Esophagus squamous epithelium (tissue), 5 donors: ENCODE results near the gene RFXAP. TPM values are rescaled to one million over a fixed set of nuclear protein-coding genes. Genes with fewer than 3 reads are reported as not detected.

Source experiments
- DNase-seq: peaks from one replicate; lab custom pipeline; 2025; lab: John Stamatoyannopoulos, UW
- H3K27ac ChIP-seq, 4 donors: fragments of 200-600 bp; sonication (generic); one replicate each; pipeline ENCODE4 v1.5.1; 2016 to 2019; ENCODE audit warnings: mild to moderate bottlenecking in 1 of 4
- H3K27me3 ChIP-seq, 4 donors: fragments of 200-600 bp; sonication (generic); 1 replicate in 3 of 4; 2 replicates in 1 of 4; pipeline versions ENCODE4 v1.5.1 to v1.6.0; 2017 to 2021; ENCODE audit warnings: antibody characterized with exemption in 1 of 4
- H3K36me3 ChIP-seq, 3 donors: fragments of 200-600 bp; sonication (generic); one replicate each; pipeline ENCODE4 v1.5.1; 2016 to 2019
- H3K4me1 ChIP-seq, 3 donors: fragments of 200-600 bp; sonication (generic); one replicate each; pipeline ENCODE4 v1.5.1; 2017 to 2019
- H3K4me3 ChIP-seq, 4 donors: fragments of 200-600 bp; sonication (generic); 1 replicate in 3 of 4; 2 replicates in 1 of 4; pipeline ENCODE4 v1.5.1; 2016 to 2019; ENCODE audit warnings: mild to moderate bottlenecking in 2 of 4, moderate library complexity in 1 of 4
- H3K9me3 ChIP-seq, 3 donors: fragments of 200-600 bp; sonication (generic); one replicate each; pipeline ENCODE4 v1.5.1; 2016 to 2019
- POLR2A ChIP-seq, 4 donors: fragments of 450-650 bp; IDR thresholded peaks; one replicate each; pipeline ENCODE4 v1.6.1; 2017; ENCODE audit warnings: antibody characterized with exemption in 4 of 4, mild to moderate bottlenecking in 4 of 4, moderate library complexity in 3 of 4
- WGBS, 2 donors: methylation state at CpG; one replicate each; pipeline ENCODE4 v1.1.5; 2018; 5-methylcytosine and 5-hydroxymethylcytosine counted together
- intact Hi-C: fragments of 100-400 bp; cut with DNase I; formaldehyde crosslinking; loops from one replicate; pipeline ENCODE4 v1.15.0; 2022
- total RNA-seq, 4 donors: library from RNA; depleted of rRNA; stranded (reverse); fragments of >200 nt; gene quantifications; one replicate each; pipeline ENCODE4 v1.1.0, GENCODE V29; 2016
- TF ChIP-seq, protein P1 (sequence below), 6 experiments: fragments of 450-650 bp in 4 of 6; fragments of 200-600 bp in 2 of 6; sonication (generic) in 2 of 6; IDR thresholded peaks; one replicate each; pipeline ENCODE4 v1.5.1; 2016 to 2019; ENCODE audit warnings: antibody characterized with exemption in 6 of 6, mild to moderate bottlenecking in 4 of 6, moderate library complexity in 4 of 6
- donor health status: DM: yes; HTN: yes; CAD: no.

RFXAP gene
- total RNA-seq, 4 donors from 2014 or later = 0.97 to 3.8 (median 1.7) TPM

DNA sequence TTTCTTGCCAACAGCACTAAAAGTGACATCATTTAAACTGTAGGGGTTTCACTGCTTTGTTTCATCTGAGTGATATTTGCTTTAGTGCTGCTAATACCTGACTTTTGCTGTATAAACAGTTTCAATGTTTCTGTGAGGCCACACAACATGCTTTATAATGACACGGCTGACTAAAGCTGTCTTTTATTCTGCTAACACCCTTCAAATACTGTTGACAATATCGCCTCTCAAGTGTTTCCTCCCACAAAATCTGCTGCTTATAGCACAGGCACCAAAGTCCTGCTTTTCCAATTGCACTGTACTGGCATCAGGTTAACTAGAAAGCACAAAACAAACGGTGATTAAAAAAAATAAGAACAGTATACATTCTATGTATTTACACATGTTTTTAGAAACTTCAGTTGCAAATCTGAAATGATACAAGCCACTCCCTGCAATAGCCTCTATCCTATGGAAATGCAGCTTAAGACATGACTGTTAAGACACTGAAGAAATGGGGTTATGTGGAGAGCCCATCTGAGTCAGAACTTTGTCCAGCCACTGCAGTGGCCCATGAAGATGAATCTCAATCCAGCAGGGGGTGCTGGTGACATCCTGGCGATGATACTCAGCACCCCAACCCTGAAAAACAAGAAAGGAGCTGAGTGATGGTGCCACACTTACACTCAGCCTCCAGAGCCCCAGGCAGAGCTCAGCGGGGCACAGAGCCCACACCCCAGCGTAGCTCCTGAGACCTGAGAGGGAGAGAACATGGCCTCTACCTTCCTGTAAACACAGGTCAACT lies 29.4 kb downstream of the RFXAP start:
- Histone ChIP-seq H3K4me3 (no peak overlapping the region), H3K36me3 (peaks cover 0 to 9% (median 0%) of the 10 kb centered on the region in 3 donors), H3K9me3 (no peaks in the 10 kb centered on the region), H3K27ac (no peak overlapping the region), H3K4me1 (peaks cover 0 to 23% (median 0%) of the 10 kb centered on the region in 3 donors), H3K27me3 (no peaks in the 10 kb centered on the region)
- TF ChIP-seq, protein P1, sequence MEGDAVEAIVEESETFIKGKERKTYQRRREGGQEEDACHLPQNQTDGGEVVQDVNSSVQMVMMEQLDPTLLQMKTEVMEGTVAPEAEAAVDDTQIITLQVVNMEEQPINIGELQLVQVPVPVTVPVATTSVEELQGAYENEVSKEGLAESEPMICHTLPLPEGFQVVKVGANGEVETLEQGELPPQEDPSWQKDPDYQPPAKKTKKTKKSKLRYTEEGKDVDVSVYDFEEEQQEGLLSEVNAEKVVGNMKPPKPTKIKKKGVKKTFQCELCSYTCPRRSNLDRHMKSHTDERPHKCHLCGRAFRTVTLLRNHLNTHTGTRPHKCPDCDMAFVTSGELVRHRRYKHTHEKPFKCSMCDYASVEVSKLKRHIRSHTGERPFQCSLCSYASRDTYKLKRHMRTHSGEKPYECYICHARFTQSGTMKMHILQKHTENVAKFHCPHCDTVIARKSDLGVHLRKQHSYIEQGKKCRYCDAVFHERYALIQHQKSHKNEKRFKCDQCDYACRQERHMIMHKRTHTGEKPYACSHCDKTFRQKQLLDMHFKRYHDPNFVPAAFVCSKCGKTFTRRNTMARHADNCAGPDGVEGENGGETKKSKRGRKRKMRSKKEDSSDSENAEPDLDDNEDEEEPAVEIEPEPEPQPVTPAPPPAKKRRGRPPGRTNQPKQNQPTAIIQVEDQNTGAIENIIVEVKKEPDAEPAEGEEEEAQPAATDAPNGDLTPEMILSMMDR (IDR thresholded peaks at IDR 0.05) = peak in 2 of 6 experiments; percentile 14 to 40
- TF ChIP-seq POLR2A (IDR thresholded peaks at IDR 0.05) = no peak
- 48% methylated on average over 3 to 4 of the region's 6 CpGs for WGBS, 2 donors
- DNase-seq = no peak
- intact Hi-C loops = no loop called here

DNA sequence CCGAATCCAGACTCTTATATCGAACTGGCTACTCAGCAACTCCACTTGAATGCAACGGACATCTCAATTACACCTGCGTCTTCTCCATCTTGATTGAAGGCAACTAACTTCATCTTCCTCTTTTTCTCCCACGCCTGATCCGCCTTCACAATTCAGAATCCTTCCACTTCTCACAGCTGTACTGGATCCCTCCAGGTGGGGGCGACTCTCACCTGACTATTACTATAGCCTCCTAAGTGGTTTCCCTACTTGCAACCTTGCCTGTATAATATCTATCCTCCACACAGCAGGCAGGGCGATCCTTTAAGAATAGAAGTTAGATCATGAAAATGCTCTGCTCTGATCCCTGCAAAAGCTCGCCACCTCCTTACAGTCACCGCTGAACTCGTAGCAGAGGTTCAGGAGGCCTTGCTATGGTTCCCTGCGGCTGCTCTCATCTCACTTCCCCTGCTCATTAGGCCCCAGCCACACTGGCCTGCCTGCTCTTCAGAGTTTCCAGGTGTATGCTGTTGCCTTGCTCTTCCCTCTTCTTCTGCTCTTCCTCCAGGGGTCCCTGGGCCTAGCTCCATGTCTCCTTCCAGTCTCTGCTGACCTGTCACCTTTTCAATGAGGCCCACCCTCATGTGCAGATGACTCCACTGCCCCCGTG lies 31.9 kb downstream of the RFXAP start:
- no peak for DNase-seq
- TF ChIP-seq, protein P1 (IDR thresholded peaks at IDR 0.05) = peak in 1 of 6 experiments; percentile 9
- no peak for TF ChIP-seq POLR2A (IDR thresholded peaks at IDR 0.05)
- Histone ChIP-seq H3K4me3 (no peak overlapping the region), H3K27me3 (no peaks in the 10 kb centered on the region), H3K27ac (no peak overlapping the region), H3K9me3 (no peaks in the 10 kb centered on the region), H3K4me1 (peaks cover 0 to 23% (median 0%) of the 10 kb centered on the region in 3 donors), H3K36me3 (peaks cover 0 to 11% (median 0%) of the 10 kb centered on the region in 3 donors)
- intact Hi-C loops = loop anchor here (10.0 kb wide), 1 partner anchor 124 kb away; no protein-coding TSS in a partner anchor
- WGBS, 2 donors = 84 to 89% methylated on average over 13 of the region's 13 CpGs

DNA sequence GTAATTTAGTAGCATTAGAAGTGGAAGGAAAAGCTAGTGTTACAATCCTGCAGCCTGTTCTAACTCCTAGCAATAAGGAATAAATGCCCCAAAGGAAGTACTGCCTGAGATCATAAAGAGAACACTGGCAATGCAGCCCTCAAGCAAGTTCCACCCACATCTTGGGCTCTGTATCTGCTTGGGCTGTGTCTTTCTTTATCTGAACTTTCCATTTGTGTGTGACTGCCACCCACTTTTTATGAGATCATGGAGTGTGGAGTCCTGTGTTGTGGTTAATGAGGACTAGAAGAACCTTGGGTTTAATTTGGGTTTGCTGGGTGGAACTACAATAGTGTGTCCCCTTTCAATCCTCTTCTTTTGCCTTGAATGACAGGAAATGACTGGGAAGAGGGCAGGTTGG lies 38.2 kb downstream of the RFXAP start:
- intact Hi-C loops = loop anchor here (10.0 kb wide), 1 partner anchor 118 kb away; no protein-coding TSS in a partner anchor
- TF ChIP-seq, protein P1 (IDR thresholded peaks at IDR 0.05) = no peak
- TF ChIP-seq POLR2A (IDR thresholded peaks at IDR 0.05) = no peak
- H3K4me3 ChIP-seq = no peak overlapping the region
- peaks cover 0 to 2% (median 0%) of the 10 kb centered on the region in 3 donors for H3K4me1 ChIP-seq
- no peak overlapping the region for H3K27ac ChIP-seq
- peaks cover 0 to 11% (median 0%) of the 10 kb centered on the region in 3 donors for H3K36me3 ChIP-seq
- no peaks in the 10 kb centered on the region for H3K9me3 ChIP-seq
- DNase-seq = no peak
- no peaks in the 10 kb centered on the region for H3K27me3 ChIP-seq

DNA sequence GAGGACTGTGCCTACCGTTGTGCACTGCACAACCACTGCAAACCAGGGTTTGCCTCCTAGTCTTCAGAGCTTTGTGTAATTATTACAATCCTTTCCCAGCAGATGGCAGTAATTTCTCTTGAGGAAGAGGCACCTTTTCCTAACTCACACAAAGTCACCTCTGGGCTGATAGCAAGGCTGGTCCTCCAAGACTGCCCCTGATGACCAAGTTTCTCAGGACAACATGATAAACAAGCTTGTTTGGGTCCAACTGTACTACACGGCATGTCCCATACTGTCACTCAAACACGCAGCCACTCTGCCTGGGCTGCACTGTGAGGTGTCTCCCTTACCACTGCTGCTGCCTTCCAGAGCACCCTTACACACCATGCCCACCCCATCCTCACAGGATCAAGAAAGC lies 39.3 kb downstream of the RFXAP start:
- TF ChIP-seq, protein P1 (IDR thresholded peaks at IDR 0.05) = peak in 5 of 6 experiments; percentile 25 to 54 (median 39)
- no peak for TF ChIP-seq POLR2A (IDR thresholded peaks at IDR 0.05)
- Histone ChIP-seq H3K9me3 (no peaks in the 10 kb centered on the region), H3K36me3 (peaks cover 0 to 3% (median 0%) of the 10 kb centered on the region in 3 donors), H3K4me3 (no peak overlapping the region), H3K27ac (no peak overlapping the region), H3K4me1 (peaks cover 0 to 3% (median 0%) of the 10 kb centered on the region in 3 donors), H3K27me3 (no peaks in the 10 kb centered on the region)
- DNase-seq = no peak
- WGBS, 2 donors = 40 to 51% methylated on average over 3 of the region's 3 CpGs
- intact Hi-C loops = loop anchor here (10.0 kb wide), 1 partner anchor 117 kb away; no protein-coding TSS in a partner anchor

DNA sequence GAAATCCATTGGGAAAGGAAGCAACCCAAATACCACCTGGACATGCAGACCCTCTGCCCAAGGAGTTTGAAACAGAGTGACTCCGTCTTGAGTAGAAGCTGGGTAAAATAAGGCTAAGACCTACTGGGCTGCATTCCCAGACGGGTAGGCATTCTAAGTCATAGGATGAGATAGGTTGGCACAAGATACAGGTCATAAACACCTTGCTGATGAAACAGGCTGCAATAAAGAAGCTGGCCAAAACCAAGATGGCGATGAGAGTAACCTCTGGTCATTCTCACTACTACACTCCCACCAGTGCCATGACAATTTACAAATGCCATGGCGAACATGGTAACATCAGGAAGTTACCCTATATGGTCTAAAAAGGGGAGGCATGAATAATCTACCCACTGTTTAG lies 40.2 kb downstream of the RFXAP start:
- H3K4me3 ChIP-seq = no peak overlapping the region
- no peaks in the 10 kb centered on the region for H3K36me3 ChIP-seq
- H3K27me3 ChIP-seq = no peaks in the 10 kb centered on the region
- no peak for DNase-seq
- intact Hi-C loops = loop anchor here (10.0 kb wide), 1 partner anchor 116 kb away; no protein-coding TSS in a partner anchor
- no peaks in the 10 kb centered on the region for H3K9me3 ChIP-seq
- WGBS, 2 donors = 82 to 91% methylated on average over 4 of the region's 4 CpGs
- TF ChIP-seq, protein P1 (IDR thresholded peaks at IDR 0.05) = no peak
- no peak for TF ChIP-seq POLR2A (IDR thresholded peaks at IDR 0.05)
- H3K27ac ChIP-seq = no peak overlapping the region
- peaks cover 0 to 3% (median 0%) of the 10 kb centered on the region in 3 donors for H3K4me1 ChIP-seq
